Amygdala (tissue), 56 donors: ENCODE data around the gene ARF3.

ENCODE experiments used
- DNase-seq, 56 donors: peaks; one replicate each; lab custom pipeline; 2025; lab: John Stamatoyannopoulos, UW

The ARF3 gene

DNA sequence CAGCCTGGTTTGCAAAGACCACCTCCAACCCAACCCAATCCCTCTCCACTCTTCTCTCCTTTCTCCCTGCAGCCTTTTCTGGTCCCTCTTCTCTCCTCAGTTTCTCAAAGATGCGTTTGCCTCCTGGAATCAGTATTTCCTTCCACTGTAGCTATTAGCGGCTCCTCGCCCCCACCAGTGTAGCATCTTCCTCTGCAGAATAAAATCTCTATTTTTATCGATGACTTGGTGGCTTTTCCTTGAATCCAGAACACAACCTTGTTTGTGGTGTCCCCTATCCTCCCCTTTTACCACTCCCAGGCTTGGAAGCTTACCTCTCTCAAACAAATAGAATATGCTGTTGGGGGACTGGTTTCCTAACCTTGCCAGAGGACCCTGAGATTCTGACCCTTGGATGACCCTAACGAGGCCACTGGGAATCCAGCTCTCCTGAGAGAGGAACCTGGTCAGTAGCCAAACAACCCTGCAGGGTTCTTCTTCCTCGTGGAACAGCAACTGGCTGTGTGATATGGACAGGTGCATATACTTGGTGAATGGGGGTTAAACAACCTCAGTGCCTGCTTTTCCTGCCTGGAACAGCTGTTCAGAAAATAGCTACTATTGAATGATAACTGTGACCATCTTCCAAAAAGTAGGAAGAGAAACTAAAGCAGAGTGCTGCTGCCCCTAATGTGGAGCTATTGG is 25.3 kb upstream of the ARF3 start:
- no peak for DNase-seq

DNA sequence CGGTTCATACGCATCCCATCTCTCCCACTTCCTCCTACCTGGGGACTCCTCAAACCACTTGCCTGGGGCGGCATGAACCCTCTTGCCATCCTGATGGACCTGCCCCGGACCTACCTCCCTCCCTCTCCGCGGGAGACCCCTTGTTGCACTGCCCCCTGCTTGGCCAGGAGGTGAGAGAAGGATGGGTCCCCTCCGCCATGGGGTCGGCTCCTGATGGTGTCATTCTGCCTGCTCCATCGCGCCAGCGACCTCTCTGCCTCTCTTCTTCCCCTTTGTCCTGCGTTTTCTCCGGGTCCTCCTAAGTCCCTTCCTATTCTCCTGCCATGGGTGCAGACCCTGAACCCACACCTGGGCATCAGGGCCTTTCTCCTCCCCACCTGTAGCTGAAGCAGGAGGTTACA is 24.5 kb upstream of the ARF3 start:
- DNase-seq, result no peak

DNA sequence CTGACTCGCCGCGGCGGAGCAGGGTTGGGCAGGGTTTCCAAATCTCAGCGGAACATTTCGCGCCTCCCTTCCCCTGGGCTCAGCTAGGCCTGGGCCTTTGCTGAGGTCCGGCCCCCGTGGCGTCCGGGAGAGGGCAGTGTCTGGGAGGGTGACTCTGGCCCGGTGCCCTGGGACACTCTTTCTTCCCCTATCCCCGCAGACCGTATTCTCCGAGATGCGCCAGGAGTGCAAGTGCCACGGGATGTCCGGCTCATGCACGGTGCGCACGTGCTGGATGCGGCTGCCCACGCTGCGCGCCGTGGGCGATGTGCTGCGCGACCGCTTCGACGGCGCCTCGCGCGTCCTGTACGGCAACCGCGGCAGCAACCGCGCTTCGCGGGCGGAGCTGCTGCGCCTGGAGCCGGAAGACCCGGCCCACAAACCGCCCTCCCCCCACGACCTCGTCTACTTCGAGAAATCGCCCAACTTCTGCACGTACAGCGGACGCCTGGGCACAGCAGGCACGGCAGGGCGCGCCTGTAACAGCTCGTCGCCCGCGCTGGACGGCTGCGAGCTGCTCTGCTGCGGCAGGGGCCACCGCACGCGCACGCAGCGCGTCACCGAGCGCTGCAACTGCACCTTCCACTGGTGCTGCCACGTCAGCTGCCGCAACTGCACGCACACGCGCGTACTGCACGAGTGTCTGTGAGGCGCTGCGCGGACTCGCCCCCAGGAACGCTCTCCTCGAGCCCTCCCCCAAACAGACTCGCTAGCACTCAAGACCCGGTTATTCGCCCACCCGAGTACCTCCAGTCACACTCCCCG is 23.9 kb upstream of the ARF3 start:
- peak in 7 of 56 donors; percentile 9 to 50 (median 23) for DNase-seq

DNA sequence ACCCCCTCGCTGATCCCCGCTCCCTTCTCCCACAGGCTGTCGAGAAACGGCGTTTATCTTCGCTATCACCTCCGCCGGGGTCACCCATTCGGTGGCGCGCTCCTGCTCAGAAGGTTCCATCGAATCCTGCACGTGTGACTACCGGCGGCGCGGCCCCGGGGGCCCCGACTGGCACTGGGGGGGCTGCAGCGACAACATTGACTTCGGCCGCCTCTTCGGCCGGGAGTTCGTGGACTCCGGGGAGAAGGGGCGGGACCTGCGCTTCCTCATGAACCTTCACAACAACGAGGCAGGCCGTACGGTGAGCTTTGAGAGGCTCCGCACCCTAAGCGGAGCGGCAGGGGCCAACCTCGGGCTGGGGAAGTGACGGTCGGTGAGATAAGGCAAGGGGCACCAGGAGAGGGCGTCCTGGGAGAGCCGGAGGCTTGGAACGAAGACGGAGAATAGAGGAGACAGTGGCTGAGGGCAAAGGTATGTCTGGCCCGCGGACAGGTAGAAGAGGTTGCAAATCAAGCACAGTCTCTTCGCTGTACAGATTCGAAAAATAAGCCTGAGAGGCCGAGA is 23.2 kb upstream of the ARF3 start:
- DNase-seq, result no peak

DNA sequence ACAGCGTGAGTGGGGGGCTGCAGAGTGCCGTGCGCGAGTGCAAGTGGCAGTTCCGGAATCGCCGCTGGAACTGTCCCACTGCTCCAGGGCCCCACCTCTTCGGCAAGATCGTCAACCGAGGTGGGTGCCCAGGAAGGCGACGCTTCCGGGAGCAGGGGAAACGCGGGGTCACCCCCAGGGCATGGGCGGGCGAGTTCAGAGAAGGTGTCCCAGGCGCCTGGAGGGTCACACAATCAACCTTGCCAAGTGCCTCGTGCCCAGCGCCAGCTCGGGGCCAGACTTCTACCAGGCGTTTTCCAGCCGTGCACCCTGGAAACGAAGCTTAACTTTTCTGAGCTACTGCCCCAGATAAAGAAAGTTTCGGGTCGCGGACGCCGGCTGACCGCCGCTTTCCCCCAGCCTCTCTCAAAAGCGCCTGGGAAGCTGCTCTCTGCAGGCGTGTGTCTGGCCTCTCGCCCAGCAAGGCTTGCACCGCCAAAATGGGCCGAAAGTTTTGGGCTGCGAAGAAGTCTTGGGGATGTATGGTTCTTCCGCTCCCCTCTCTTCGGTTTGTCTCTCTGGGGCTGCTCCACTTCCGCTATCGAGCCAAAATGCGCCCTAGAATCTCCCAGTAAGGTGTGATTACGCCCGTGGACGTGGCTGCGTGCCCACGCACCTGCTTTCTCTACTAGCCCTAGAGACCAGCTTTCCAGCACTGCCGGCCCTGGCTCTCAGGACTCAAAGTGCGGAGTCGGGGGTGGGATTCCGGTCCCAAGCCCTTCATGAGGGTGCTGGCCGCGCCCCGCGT is 22.5 kb upstream of the ARF3 start:
- no peak for DNase-seq

DNA sequence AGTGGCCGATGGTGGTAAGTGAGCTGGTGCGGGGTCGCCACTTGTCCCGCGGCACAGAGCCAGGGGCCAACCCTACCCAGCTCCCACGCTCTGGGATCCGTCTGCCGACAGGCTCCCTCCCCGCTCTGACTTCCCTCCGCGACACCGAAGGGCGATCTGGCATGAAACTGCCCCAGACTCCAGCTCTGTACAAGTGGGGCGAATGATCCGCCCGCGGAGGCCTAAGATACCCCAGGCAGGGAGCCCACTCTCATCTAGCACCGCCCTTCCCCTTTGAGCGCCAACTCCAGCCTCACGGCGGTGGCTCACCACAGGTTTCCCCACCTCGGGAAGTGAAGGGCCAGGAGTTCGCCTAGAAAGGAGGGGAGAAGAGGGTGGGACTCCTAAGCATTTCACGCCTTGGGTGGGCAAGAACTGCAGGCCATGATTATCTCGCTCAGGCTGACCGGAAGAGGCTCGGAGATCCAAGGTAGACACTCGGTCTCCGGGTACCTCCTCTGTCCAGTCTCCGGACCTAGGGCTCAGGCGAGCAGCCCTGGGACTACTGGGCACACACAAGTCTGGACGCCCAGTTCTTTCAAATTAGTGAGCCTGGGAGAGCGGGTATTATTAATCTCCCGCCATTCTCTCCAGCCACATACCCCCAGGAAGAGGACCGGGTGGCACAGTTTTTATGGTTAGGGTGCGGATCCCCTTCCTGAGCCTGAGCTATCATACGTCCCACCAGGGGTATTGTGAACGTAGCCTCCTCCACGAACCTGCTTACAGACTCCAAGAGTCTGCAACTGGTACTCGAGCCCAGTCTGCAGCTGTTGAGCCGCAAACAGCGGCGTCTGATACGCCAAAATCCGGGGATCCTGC is 21.7 kb upstream of the ARF3 start:
- no peak for DNase-seq

DNA sequence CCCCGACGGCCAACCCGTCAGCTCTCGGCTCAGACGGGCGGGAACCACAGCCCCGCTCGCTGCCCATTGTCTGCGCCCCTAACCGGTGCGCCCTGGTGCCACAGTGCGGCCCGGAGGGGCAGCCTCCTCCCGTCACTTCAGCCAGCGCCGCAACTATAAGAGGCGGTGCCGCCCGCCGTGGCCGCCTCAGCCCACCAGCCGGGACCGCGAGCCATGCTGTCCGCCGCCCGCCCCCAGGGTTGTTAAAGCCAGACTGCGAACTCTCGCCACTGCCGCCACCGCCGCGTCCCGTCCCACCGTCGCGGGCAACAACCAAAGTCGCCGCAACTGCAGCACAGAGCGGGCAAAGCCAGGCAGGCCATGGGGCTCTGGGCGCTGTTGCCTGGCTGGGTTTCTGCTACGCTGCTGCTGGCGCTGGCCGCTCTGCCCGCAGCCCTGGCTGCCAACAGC is 21.0 kb upstream of the ARF3 start, which contains the start of gene WNT1:
Gene WNT1, plus strand, starts transcription at position 32 of the 450 bp plus-strand sequence. Its CDS starts 329 bp downstream, at position 361.
- DNase-seq, result no peak

DNA sequence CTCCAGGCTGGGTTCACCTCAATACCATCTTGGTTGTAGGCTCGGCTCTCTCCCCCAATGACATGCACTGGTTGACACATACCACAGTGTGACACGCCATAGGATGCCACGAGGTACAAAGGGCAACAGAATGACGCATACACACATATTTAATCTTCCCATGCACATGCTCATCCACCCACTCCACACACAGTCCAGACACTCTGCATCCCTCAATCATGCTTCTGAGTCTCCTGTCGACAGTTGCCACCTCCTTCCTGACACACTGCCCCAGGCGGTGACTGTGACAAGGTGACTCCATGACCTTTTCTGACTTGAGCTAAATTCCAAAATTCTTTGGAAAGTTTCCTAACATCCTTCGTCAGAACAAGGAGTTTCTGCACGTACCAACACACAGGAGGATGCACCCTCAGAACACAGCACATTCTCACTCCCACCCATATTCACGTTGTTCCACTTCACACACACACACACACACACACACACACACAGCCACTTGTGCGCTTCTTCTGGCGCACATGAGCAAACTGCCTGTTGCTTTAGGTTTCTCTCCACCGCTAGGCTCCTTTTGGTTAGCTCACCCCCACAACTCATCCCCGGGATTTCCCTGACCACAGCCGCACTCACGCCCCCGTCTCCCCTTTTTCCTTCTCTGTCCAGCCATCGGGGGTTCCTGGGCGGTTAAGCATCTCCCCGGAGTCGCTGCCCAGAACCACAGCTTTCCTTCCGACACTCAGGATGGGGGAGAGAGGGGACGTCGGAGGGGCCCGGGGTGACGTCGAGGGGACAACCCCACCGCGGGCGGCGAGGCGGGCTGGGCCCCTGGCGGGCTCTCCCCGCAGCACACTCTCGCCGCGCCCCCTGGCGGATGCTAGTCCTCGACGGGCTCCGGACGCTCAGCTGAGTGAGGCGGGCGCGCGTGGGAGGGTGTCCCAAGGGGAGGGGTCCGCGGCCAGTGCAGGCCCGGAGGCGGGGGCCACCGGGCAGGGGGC is 20.3 kb upstream of the ARF3 start:
- peak in 1 of 56 donors; percentile 41 for DNase-seq

DNA sequence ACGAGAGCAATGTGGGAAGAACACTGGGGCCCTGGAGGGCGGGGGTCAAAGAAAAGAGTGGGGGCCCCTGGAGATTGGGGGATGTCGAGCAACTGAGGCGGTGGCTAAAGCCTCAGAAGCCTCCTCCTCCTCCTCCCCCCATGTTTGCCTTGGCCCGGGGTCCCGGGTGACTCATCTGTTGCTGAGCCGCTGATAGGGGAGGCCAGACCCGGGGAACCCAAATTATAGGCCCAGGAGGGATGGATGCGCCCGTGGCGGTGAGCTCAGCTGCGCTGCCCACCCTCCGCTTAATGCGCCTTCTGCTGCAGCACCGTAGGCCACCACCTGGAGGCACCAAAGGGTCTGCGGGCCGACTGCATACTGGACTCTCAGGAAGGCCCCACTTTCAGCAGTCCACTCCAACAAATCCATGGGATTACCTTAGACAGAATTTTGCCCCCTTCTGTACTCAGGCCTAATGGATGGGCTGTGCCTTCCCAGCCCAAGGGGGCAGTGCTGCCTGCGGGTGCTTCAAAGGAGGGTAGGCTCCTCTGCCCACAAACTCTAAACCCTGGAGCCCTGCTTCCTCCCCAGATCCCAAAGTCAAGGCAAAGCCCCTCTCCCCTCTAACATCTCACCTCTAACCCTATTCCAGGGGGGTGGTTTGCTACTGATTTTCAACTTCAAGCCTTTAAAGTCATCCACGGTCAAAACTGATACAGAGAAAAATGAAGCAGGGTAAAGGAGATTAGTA is 16.8 kb upstream of the ARF3 start:
- peak in 3 of 56 donors; percentile 23 to 34 (median 30) for DNase-seq

DNA sequence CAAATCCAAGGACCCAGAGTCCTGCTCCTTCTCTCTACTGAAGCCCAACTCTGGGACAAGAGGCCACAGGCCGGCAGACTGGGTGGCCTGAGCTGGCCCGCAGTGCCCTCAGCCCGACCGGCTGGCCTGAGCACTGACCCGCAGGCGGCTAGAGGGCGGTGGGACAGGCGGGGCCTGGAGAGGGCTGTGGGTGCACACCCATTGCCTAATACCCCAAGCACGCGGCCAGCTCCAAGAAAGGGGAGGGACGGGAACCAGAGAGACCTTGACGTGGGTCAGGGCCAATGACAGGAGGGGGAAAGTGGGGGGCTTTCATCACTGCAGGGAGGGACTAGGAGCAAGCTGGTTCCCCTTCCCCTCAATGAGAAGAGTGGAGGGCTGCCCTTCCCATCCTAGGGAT is 16.2 kb upstream of the ARF3 start:
- DNase-seq, result no peak

DNA sequence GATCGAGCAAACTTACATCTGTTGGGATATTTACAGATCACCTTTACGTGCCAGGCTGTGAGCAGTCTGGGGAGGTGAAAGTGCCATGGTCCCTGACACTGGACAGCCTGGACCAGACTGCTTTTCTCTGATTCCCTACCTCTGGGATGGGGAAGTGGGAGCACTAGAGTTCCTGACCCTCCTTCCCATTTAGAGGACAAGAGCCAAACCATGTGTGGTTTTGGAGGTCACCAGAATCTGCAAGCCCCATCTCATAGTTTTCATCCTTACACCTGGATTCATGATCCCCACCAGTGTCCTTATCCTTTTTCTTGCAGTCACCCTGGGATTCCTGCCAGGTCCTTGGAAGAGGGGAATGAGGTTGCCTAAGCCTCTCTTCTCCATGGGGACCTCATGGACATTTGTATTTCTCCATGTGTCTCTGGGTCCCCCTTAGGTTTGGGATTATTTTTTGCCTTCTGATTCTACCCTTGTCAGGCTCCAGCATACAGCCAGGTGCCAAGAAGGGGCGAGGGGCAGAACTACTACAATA is 15.7 kb upstream of the ARF3 start:
- no peak for DNase-seq

DNA sequence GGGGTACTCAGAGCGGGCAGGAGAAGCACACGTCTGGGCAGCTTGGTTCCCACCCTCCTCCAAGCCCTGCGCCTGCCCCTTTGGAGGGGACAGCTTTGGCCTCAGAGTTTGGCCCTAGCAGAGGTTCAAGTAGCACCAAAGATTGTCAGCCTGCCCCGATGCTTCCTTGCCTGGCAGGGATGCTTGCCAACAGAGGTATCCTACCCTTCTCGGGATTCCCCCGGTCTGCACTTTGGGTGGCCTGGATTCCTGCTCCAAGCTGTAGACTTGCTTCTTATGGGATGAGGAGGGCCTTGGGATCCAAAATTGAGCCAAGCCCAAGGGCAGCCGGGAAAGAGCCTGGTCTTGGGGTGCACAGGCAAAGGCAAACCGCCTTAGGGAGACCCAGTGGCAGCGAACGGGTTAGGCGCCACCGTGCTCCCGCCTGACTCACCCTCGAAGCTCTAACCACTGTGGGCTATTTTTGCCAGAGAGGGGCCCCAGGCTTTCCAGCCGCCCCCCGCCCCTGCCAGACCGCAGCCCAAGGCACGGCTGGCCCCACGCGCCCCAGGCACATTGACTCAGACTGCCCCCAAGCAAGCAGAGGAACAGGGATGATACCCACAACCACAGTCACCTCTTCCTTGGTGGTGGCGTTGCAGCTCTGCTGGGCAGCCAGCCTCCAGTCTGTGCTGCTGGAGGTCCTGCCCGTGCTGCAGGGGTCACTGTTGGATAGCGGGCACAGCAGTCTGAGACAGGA is 15.1 kb upstream of the ARF3 start:
- DNase-seq, result no peak

DNA sequence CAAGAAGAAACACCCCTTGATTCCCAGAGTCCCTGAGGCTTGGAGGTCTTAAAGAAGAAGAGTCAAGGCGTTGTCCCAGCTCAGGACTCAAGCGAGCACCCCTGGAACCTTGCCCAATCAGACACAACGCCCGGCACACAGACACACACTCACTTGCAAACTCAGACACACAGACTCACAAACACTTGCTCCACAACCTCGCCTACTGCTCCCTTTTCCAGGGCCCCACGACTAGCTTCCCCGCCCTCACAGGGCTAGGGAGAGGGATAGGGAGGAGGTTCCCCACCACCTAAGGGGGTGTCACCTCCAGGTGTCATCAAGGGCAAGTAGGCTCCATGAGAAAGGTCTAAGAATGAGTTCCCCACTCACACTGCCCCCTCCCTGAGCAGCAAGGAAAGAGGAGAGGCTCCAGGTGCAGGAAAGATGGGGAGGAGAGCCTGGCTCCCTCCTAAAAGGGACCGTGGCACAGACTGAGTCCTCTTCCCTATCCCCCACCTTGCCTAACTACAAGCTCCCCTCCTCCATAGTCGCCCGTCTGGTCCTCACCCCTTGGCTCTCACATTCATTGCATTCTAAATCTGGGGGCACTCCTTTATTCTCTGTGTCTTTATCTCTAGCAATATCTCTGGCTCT is 13.5 kb upstream of the ARF3 start:
- no peak for DNase-seq

DNA sequence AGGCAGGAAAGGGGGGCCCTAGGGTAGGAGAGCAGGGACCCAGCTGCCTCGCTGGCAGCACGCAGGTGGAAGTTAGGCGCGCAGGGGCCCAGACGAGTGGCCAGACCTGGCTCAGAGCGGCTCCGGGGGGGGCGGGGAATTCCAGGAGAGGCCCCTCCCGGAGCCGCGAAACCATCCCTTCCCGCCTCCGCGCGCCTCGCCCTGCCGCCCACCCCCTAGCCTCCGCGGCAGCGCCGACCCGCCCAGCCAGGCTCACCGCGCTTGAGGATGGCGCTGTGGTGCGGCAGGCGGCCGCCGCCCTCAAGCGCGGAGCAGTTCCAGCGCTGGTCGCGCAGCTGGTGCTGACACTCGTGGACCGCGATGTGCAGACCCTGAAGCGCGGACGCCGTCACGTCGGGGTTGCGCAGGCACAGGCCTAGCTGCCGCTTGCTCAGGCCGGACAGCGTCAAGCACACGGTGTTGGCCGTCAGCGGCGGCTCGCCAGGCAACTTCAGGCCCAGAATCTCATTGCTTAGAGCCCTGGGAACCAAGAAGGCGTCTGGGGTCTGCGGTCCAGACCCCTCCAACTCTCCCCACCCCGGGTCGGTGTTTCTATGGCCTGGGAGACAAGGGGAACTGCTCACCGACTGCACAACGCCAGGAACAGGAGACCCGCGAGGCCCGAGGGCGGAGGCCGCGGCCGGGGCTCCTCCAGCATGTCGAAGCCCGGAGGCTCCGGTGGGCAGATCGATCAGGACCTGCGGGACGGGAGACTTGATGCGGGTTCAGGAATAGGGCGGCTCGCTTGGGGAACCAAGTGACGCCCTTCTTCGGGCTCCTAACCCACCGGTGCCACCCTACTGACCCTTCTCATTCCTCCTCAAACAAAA is 12.8 kb upstream of the ARF3 start:
- DNase-seq, result peak in 3 of 56 donors; percentile 16 to 30 (median 20)

DNA sequence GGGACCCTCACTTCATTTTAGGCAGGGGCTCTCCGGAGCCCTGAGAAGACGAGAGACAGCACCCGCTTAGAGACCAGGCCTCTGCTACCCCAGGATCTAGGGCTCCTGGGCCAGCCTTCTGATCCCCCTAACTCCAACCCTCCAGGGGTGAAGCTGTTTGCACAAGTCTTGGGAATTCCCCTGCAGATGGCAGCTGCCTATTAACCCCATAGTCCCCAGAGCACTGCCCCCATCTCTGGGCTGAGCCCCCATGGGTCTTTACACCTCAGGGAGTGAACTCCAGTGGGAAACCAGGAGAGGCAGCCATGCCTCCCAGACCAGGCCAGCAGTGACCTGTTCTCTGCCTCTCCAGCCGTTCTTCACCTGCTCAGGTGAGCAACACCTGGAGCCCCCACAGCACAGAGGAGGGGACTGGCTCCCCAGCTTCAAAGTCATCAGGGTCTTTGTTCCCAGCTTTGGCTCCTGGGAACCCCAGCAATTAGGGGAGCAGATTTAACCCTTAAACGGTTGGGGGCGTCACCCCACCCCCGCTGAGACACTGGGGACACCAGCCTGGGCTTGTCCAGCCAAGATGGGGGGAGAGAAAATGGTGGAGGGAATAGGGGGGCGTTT is 12.0 kb upstream of the ARF3 start:
- no peak for DNase-seq
